Type B pancreatic cell (in vitro differentiated cells): ENCODE data around the gene ZNF451. TPM values are rescaled to one million over a fixed set of nuclear protein-coding genes. Genes with fewer than 3 reads are reported as not detected.
A peak's percentile ranks its signal among the peaks of the same experiment; 100 is the strongest.

Source experiments
- DNase-seq: peaks from one replicate; pipeline ENCODE4 v3.0.0; 2021; ENCODE audit warnings: mixed read lengths; ENCODE audit not compliant: unreplicated experiment; ENCODE audit errors: extremely low spot score
- H3K27ac Mint-ChIP-seq: 2 replicates; pipeline ENCODE4 v1.8.0; 2021; ENCODE audit warnings: mild to moderate bottlenecking, mixed read lengths
- H3K27me3 Mint-ChIP-seq: 2 replicates; pipeline ENCODE4 v1.8.0; 2021; ENCODE audit warnings: mixed read lengths
- H3K36me3 Mint-ChIP-seq: 2 replicates; pipeline ENCODE4 v1.8.0; 2021; ENCODE audit warnings: mixed read lengths
- H3K4me1 Mint-ChIP-seq: one replicate; pipeline ENCODE4 v1.8.0; 2021; ENCODE audit warnings: mixed read lengths; ENCODE audit not compliant: unreplicated experiment
- H3K4me3 Mint-ChIP-seq: 2 replicates; pipeline ENCODE4 v1.8.0; 2021; ENCODE audit warnings: mild to moderate bottlenecking, mixed read lengths
- H3K9me3 Mint-ChIP-seq: 2 replicates; pipeline ENCODE4 v1.8.0; 2021; ENCODE audit warnings: mixed read lengths
- CTCF ChIP-seq: fragments of 200-600 bp; sonication (generic); conservative IDR thresholded peaks from 2 replicates; pipeline ENCODE4 v1.5.0; 2021; ENCODE audit warnings: antibody characterized with exemption, mild to moderate bottlenecking
- total RNA-seq: library from RNA; stranded (reverse); gene quantifications from 2 replicates; pipeline ENCODE4 v1.2.1, GENCODE V29; 2021; ENCODE audit warnings: low replicate concordance

Gene ZNF451
- total RNA-seq, 1 donor from 2014 or later: 69.0 TPM

- no peak for TF ChIP-seq CTCF
- H3K27me3 Mint-ChIP-seq: peaks cover 7% of the 10 kb centered on the region
- no peaks in the 10 kb centered on the region for H3K9me3 Mint-ChIP-seq
- H3K27ac Mint-ChIP-seq: no peak overlapping the region
- no peak for DNase-seq
- peaks cover 21% of the 10 kb centered on the region for H3K4me1 Mint-ChIP-seq
- H3K4me3 Mint-ChIP-seq: peak overlapping the region; percentile 87
- peaks cover 30% of the 10 kb centered on the region for H3K36me3 Mint-ChIP-seq
Measured at GRCh38 chr6:57048577-57048976, 41.4 kb upstream of the ZNF451 start.

- Mint-ChIP-seq H3K27me3 (no peaks in the 10 kb centered on the region), H3K9me3 (no peaks in the 10 kb centered on the region), H3K27ac (no peak overlapping the region), H3K36me3 (peaks cover 19% of the 10 kb centered on the region), H3K4me3 (no peak overlapping the region), H3K4me1 (no peaks in the 10 kb centered on the region)
- no peak for TF ChIP-seq CTCF
- DNase-seq: no peak
Measured at GRCh38 chr6:57063847-57064246, 26.1 kb upstream of the ZNF451 start.

GRCh38 chr6:57064809-57065208 lies 25.2 kb upstream of the ZNF451 start:
- Mint-ChIP-seq H3K27ac (no peak overlapping the region), H3K27me3 (no peaks in the 10 kb centered on the region)
- no peak for TF ChIP-seq CTCF

GRCh38 chr6:57068061-57068460 lies 21.9 kb upstream of the ZNF451 start:
- no peak overlapping the region for H3K4me3 Mint-ChIP-seq
- no peak for TF ChIP-seq CTCF
- DNase-seq: no peak
- H3K27me3 Mint-ChIP-seq: no peaks in the 10 kb centered on the region
- H3K9me3 Mint-ChIP-seq: no peaks in the 10 kb centered on the region
- no peak overlapping the region for H3K27ac Mint-ChIP-seq
- H3K36me3 Mint-ChIP-seq: peaks cover 7% of the 10 kb centered on the region
- no peaks in the 10 kb centered on the region for H3K4me1 Mint-ChIP-seq

More at GRCh38 chr6:57064809-57065208, 25.2 kb upstream of the ZNF451 start:
- Mint-ChIP-seq H3K9me3 (no peaks in the 10 kb centered on the region), H3K4me1 (no peaks in the 10 kb centered on the region), H3K36me3 (peaks cover 19% of the 10 kb centered on the region), H3K4me3 (no peak overlapping the region)
- no peak for DNase-seq

GRCh38 chr6:57069228-57069627 lies 20.8 kb upstream of the ZNF451 start:
- Mint-ChIP-seq H3K36me3 (peaks cover 7% of the 10 kb centered on the region), H3K9me3 (no peaks in the 10 kb centered on the region), H3K27ac (no peak overlapping the region), H3K4me3 (no peak overlapping the region), H3K4me1 (no peaks in the 10 kb centered on the region), H3K27me3 (no peaks in the 10 kb centered on the region)
- DNase-seq: no peak
- no peak for TF ChIP-seq CTCF

GRCh38 chr6:57069920-57070331 lies 20.1 kb upstream of the ZNF451 start:
- DNase-seq: no peak
- Mint-ChIP-seq H3K27me3 (no peaks in the 10 kb centered on the region), H3K36me3 (peaks cover 10% of the 10 kb centered on the region), H3K4me3 (no peak overlapping the region), H3K27ac (no peak overlapping the region), H3K4me1 (no peaks in the 10 kb centered on the region), H3K9me3 (no peaks in the 10 kb centered on the region)
- no peak for TF ChIP-seq CTCF
